Activated CD8-positive, alpha-beta memory T cell treated with anti-CD3 and anti-CD28 coated beads, Interleukin-2, amount 10 ng/mL, durations not matched to agents 7 days and 5 days (primary cell): ENCODE data around the gene MTUS2. TPM values are rescaled to one million over a fixed set of nuclear protein-coding genes. Genes with fewer than 3 reads are reported as not detected.
"Not testable (repeated sequence)": the region's sequence is repeated elsewhere in the genome, so short reads cannot be mapped to it uniquely, and the experiment has no call there.

Source experiments
- ATAC-seq: fragments of 150-1000 bp; cut with Tn5 transposase; one replicate; pipeline ENCODE4 v1.10.0; 2021; ENCODE audit warnings: moderate library complexity
- CTCF ChIA-PET: fragments of 350-600 bp; sonication (Branson Sonifier 250); formaldehyde crosslinking; loops from one replicate; lab custom pipeline; 2021; ENCODE audit warnings: antibody characterized with exemption; lab: Charles Lee
- DNase-seq: peaks from one replicate; pipeline ENCODE4 v3.0.0-alpha.2; 2020
- H3K27ac Mint-ChIP-seq: one replicate; pipeline ENCODE4 v1.8.0; 2021; ENCODE audit warnings: mild to moderate bottlenecking, mixed read lengths
- H3K27me3 Mint-ChIP-seq: one replicate; pipeline ENCODE4 v1.8.0; 2021; ENCODE audit warnings: mixed read lengths
- H3K36me3 Mint-ChIP-seq: one replicate; pipeline ENCODE4 v1.8.0; 2021; ENCODE audit warnings: mild to moderate bottlenecking, mixed read lengths
- H3K4me1 Mint-ChIP-seq: one replicate; pipeline ENCODE4 v1.8.0; 2021; ENCODE audit warnings: mixed read lengths
- H3K4me3 Mint-ChIP-seq: one replicate; pipeline ENCODE4 v1.8.0; 2021; ENCODE audit warnings: mild to moderate bottlenecking, moderate library complexity, mixed read lengths
- H3K9me3 Mint-ChIP-seq: one replicate; pipeline ENCODE4 v1.8.0; 2022; ENCODE audit warnings: low read depth, mixed read lengths
- total RNA-seq, 2 experiments: library from RNA; stranded (reverse); gene quantifications; one replicate each; pipeline ENCODE4 v1.2.3, GENCODE V29; 2021

MTUS2 gene
- total RNA-seq, 2 experiments from 2014 or later = not detected

DNA sequence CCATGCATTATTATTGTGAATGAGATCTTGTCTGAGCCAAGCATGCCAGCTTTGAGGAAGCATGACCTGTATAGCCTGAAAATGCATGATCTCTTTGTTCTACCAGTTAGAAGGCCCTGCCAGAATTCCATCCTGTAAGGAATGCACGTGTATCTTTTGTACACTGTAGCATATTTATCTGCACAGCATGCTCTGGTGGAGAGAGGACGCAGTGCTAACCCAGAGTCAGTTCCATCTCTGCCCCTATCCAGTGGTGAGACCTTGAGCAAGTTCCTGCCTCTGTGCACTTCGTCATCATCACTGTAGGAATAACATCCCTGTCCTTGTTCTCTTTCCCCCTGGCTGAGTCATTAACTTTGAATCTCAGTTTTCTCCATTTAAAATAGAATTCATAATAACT, 541.6 kb downstream of the MTUS2 start:
- Mint-ChIP-seq H3K27me3 (no peaks in the 10 kb centered on the region), H3K4me3 (no peak overlapping the region), H3K36me3 (no peaks in the 10 kb centered on the region), H3K4me1 (no peaks in the 10 kb centered on the region), H3K27ac (no peak overlapping the region), H3K9me3 (no peaks in the 10 kb centered on the region)
- ATAC-seq (no peak), DNase-seq (no peak)
- CTCF ChIA-PET = interaction anchor here (1.1 kb wide), 1 partner anchor 100 kb away, joined by 3 read pairs; no protein-coding TSS in a partner anchor

DNA sequence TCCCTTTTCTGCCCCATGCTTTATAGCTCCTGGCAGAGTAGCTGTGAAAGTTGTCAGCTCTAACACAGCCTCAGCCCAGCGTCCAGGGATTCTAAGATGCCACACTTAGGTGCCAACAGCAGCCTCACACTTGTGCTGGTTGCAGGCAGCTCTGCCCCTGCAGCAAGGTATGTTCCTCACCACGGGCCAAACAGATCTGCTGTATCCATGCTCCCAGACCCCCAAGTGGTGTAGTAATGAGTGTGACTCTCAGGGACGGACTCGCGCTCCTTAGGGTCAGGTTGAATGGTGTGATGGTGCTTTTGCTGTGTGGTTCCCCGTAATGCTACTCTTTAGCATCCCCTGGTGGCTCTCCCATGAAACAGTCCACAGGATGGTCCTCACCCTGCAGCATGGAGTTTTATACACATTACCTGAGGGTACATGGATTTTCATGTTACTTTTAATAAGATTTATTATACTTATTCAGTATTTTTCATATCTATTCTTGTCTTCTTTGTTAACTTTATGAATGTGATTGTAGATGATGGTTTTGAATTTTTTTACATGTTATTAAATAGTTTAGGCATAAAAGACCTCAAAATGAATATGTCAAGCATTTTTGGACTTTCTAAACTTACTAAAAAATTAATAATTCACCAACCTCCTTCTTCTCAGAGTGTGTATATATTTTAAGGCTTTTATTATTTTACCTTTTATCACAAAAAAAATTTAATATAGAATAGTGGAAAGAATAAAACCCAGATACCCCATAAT, 542.9 kb downstream of the MTUS2 start:
- Mint-ChIP-seq H3K36me3 (no peaks in the 10 kb centered on the region), H3K4me1 (no peaks in the 10 kb centered on the region), H3K4me3 (no peak overlapping the region), H3K9me3 (no peaks in the 10 kb centered on the region), H3K27ac (no peak overlapping the region), H3K27me3 (no peaks in the 10 kb centered on the region)
- CTCF ChIA-PET = interaction anchor here (0.7 to 1.1 kb wide), 5 partner anchors 9 to 544 kb away, joined by 3 read pairs; no protein-coding TSS in a partner anchor
- DNase-seq = peak; percentile 48
- ATAC-seq = peak; percentile 84

GRCh38 chr13:29369060-29369743, 549.1 kb downstream of the MTUS2 start:
- CTCF ChIA-PET = no interaction called here
- no peak for DNase-seq
- no peak for ATAC-seq
- H3K27ac Mint-ChIP-seq = no peak overlapping the region
- H3K27me3 Mint-ChIP-seq = peaks cover 14% of the 10 kb centered on the region
- H3K9me3 Mint-ChIP-seq = no peaks in the 10 kb centered on the region
- H3K4me1 Mint-ChIP-seq = no peaks in the 10 kb centered on the region
- H3K4me3 Mint-ChIP-seq = no peak overlapping the region
- H3K36me3 Mint-ChIP-seq = no peaks in the 10 kb centered on the region

DNA sequence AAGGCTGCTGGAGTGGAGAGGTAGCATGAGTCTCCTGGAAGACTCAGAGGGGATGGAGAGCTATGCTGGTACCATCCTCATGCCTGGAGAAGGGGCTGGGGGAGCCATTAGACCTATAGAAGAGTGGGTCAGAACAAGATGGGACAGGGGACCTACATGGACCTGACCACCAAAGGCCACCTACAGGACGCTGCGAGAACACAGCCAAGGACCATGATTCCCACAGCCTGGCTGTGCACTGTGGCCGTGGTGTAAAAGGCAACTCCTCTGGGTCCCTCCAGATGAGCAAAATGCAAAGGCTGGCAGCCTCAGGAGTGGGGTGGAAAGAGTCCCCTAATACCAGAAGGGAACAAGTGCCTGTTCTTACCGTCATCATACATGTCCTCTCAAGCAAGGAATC, 559.1 kb downstream of the MTUS2 start:
- peaks cover 10% of the 10 kb centered on the region for H3K27me3 Mint-ChIP-seq
- ATAC-seq = no peak
- H3K36me3 Mint-ChIP-seq = peaks cover 1% of the 10 kb centered on the region
- no peak overlapping the region for H3K27ac Mint-ChIP-seq
- peaks cover 5% of the 10 kb centered on the region for H3K9me3 Mint-ChIP-seq
- CTCF ChIA-PET = no interaction called here
- no peak overlapping the region for H3K4me3 Mint-ChIP-seq
- no peak for DNase-seq
- H3K4me1 Mint-ChIP-seq = no peaks in the 10 kb centered on the region

GRCh38 chr13:29379865-29380264, 559.7 kb downstream of the MTUS2 start:
- Mint-ChIP-seq H3K27me3 (peaks cover 10% of the 10 kb centered on the region), H3K4me3 (no peak overlapping the region), H3K36me3 (peaks cover 1% of the 10 kb centered on the region), H3K27ac (no peak overlapping the region), H3K9me3 (peaks cover 5% of the 10 kb centered on the region), H3K4me1 (no peaks in the 10 kb centered on the region)
- DNase-seq (no peak), ATAC-seq (no peak)
- CTCF ChIA-PET = no interaction called here

DNA sequence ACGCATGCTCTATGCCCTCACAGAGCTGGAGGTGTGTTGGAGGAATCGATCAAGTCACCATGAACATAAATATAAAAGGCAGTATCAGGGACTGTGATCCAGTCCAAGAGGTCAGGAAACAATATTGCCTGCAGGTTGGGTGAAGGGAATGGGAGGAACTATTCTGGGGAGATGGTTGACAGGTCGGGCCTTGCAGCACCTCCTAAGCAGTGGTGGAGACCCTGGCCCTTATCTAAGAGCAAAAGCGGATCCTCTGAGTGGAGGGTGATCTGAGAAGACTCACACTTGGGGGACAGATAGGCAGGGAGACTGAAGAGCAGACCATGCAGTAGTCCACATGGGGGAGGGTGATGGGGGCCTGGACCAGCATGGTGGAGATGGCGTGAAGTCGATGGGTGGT, 561.9 kb downstream of the MTUS2 start:
- CTCF ChIA-PET = no interaction called here
- Mint-ChIP-seq H3K9me3 (peaks cover 5% of the 10 kb centered on the region), H3K36me3 (peaks cover 1% of the 10 kb centered on the region), H3K27ac (no peak overlapping the region), H3K4me3 (no peak overlapping the region), H3K27me3 (peaks cover 5% of the 10 kb centered on the region), H3K4me1 (no peaks in the 10 kb centered on the region)
- no peak for DNase-seq
- no peak for ATAC-seq

DNA sequence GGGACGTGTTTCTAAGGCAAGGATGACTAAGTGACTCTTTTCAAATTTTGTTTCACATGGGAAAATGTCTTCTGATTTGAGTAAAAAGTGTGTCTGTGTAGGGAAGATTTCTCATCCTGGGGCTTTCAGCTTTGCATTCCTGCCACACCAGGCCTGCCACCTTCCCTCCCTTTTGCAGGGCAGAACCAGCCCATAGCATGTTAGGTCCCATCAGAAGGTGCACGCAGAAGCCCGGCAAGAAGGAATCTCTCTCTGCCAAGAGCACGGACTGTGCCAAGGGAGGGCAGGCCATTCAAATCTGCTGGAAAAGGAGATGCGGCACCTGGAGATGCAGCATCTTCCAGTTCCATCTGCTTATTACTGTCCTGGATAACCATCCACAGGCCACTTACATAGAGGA, 563.3 kb downstream of the MTUS2 start:
- no peak for DNase-seq
- Mint-ChIP-seq H3K4me1 (no peaks in the 10 kb centered on the region), H3K27ac (no peak overlapping the region), H3K4me3 (no peak overlapping the region), H3K9me3 (peaks cover 3% of the 10 kb centered on the region), H3K27me3 (peaks cover 2% of the 10 kb centered on the region), H3K36me3 (peaks cover 1% of the 10 kb centered on the region)
- CTCF ChIA-PET = no interaction called here
- ATAC-seq = no peak

- Mint-ChIP-seq H3K27ac (no peak overlapping the region), H3K9me3 (no peaks in the 10 kb centered on the region), H3K4me3 (no peak overlapping the region), H3K4me1 (no peaks in the 10 kb centered on the region), H3K27me3 (peaks cover 2% of the 10 kb centered on the region), H3K36me3 (no peaks in the 10 kb centered on the region)
- CTCF ChIA-PET = no interaction called here
- ATAC-seq (no peak), DNase-seq (no peak)
Observed at GRCh38 chr13:29384466-29384865, 564.3 kb downstream of the MTUS2 start.

- H3K9me3 Mint-ChIP-seq = no peaks in the 10 kb centered on the region
- DNase-seq = no peak
- H3K27ac Mint-ChIP-seq = no peak overlapping the region
- no peaks in the 10 kb centered on the region for H3K4me1 Mint-ChIP-seq
- no peaks in the 10 kb centered on the region for H3K36me3 Mint-ChIP-seq
- no peak for ATAC-seq
- H3K4me3 Mint-ChIP-seq = no peak overlapping the region
- CTCF ChIA-PET = no interaction called here
- peaks cover 2% of the 10 kb centered on the region for H3K27me3 Mint-ChIP-seq
Observed at GRCh38 chr13:29384871-29385270, 564.7 kb downstream of the MTUS2 start.

DNA sequence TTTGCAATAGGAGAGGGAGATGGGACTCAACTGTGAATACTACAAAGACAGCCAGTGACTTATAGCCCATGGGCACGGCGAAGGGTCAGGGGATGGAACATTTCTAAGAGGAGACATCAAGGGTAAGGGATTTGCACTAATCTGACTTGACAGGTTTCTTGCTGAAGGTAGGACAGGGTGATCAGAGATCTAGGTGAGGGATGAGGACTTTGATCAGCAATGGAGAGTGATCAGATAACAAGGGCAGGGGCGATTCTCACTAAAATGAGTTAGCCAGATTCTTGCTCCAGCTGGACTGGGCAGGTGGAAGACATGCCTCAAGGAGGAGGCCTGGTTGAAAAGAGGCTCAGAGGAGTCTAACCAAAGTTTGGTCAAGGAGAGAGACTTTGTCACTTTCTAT, 566.1 kb downstream of the MTUS2 start:
- Mint-ChIP-seq H3K9me3 (no peaks in the 10 kb centered on the region), H3K4me1 (no peaks in the 10 kb centered on the region), H3K27me3 (peaks cover 2% of the 10 kb centered on the region), H3K4me3 (no peak overlapping the region), H3K36me3 (no peaks in the 10 kb centered on the region), H3K27ac (no peak overlapping the region)
- CTCF ChIA-PET = no interaction called here
- ATAC-seq (no peak), DNase-seq (no peak)

GRCh38 chr13:29390598-29390997, 570.5 kb downstream of the MTUS2 start:
- H3K27me3 Mint-ChIP-seq, H3K9me3 Mint-ChIP-seq, DNase-seq, H3K36me3 Mint-ChIP-seq, H3K27ac Mint-ChIP-seq, H3K4me1 Mint-ChIP-seq, H3K4me3 Mint-ChIP-seq, CTCF ChIA-PET, ATAC-seq: not testable (repeated sequence)

GRCh38 chr13:29396446-29396845, 576.3 kb downstream of the MTUS2 start:
- DNase-seq (no peak), ATAC-seq (no peak)
- Mint-ChIP-seq H3K4me3 (no peak overlapping the region), H3K27me3 (peaks cover 23% of the 10 kb centered on the region), H3K4me1 (no peaks in the 10 kb centered on the region), H3K9me3 (no peaks in the 10 kb centered on the region), H3K27ac (no peak overlapping the region), H3K36me3 (no peaks in the 10 kb centered on the region)
- CTCF ChIA-PET = no interaction called here

GRCh38 chr13:29397265-29397664, 577.1 kb downstream of the MTUS2 start:
- ATAC-seq (no peak), DNase-seq (no peak)
- no peaks in the 10 kb centered on the region for H3K36me3 Mint-ChIP-seq
- no peaks in the 10 kb centered on the region for H3K9me3 Mint-ChIP-seq
- no peak overlapping the region for H3K4me3 Mint-ChIP-seq
- no peaks in the 10 kb centered on the region for H3K4me1 Mint-ChIP-seq
- no peak overlapping the region for H3K27ac Mint-ChIP-seq
- CTCF ChIA-PET = no interaction called here
- peaks cover 21% of the 10 kb centered on the region for H3K27me3 Mint-ChIP-seq

GRCh38 chr13:29402166-29402636, 582.1 kb downstream of the MTUS2 start:
- Mint-ChIP-seq H3K27me3 (peaks cover 23% of the 10 kb centered on the region), H3K4me3 (no peak overlapping the region), H3K27ac (no peak overlapping the region), H3K9me3 (no peaks in the 10 kb centered on the region), H3K4me1 (no peaks in the 10 kb centered on the region), H3K36me3 (no peaks in the 10 kb centered on the region)
- CTCF ChIA-PET = no interaction called here
- ATAC-seq (no peak), DNase-seq (no peak)
